ENCODE results near the gene ALG14.

ALG14 gene

DNA sequence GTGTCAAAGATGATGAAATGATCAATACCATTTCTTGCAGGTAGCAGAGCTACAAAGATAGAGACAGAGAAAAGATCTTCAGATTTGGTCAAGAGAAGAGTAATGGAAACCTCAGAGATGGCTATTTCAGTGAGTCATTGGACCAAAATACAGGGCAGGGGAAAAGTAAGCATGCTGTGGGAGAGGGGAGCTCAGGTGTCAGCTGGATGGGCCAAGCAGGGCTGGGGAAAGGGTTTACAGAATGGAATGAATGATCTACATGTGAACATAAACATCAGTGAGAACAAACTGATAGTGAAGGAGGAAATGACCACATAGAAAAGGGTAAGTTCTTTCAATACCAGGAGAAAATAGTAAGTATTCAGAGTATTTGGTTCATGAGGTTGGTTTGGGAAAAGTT is 84.4 kb downstream of the ALG14 start:
- no peak overlapping the region for H3K4me3 ChIP-seq (replicated peaks; ENCODE audit: low read depth, low read length)
- TF ChIP-seq, protein P1, sequence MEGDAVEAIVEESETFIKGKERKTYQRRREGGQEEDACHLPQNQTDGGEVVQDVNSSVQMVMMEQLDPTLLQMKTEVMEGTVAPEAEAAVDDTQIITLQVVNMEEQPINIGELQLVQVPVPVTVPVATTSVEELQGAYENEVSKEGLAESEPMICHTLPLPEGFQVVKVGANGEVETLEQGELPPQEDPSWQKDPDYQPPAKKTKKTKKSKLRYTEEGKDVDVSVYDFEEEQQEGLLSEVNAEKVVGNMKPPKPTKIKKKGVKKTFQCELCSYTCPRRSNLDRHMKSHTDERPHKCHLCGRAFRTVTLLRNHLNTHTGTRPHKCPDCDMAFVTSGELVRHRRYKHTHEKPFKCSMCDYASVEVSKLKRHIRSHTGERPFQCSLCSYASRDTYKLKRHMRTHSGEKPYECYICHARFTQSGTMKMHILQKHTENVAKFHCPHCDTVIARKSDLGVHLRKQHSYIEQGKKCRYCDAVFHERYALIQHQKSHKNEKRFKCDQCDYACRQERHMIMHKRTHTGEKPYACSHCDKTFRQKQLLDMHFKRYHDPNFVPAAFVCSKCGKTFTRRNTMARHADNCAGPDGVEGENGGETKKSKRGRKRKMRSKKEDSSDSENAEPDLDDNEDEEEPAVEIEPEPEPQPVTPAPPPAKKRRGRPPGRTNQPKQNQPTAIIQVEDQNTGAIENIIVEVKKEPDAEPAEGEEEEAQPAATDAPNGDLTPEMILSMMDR (IDR thresholded peaks at IDR 0.05; ENCODE audit: low read length, missing control alignments) = no peak
- no peak for DNase-seq (ENCODE audit: low read depth)

DNA sequence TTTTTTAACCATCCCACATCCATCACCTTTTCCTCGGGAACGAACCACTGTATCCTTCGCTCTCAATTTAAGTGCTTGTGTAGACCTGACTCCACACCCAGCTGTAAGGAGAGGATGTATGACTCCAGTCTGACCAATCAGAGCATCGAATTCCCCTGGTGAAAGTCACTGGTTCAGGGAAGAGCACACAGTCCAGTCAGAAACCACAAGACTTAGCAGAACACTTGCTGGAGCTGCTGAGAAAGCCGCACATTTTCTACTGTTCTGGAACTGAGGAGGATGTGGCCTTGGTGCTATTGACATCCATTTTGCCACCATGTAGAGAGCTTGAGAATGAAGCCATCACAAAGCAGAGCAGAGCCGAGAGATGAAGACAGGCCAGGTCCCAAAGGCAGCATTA is 86.0 kb downstream of the ALG14 start:
- DNase-seq (ENCODE audit: low read depth) = no peak
- TF ChIP-seq, protein P1 (IDR thresholded peaks at IDR 0.05; ENCODE audit: low read length, missing control alignments) = no peak

DNA sequence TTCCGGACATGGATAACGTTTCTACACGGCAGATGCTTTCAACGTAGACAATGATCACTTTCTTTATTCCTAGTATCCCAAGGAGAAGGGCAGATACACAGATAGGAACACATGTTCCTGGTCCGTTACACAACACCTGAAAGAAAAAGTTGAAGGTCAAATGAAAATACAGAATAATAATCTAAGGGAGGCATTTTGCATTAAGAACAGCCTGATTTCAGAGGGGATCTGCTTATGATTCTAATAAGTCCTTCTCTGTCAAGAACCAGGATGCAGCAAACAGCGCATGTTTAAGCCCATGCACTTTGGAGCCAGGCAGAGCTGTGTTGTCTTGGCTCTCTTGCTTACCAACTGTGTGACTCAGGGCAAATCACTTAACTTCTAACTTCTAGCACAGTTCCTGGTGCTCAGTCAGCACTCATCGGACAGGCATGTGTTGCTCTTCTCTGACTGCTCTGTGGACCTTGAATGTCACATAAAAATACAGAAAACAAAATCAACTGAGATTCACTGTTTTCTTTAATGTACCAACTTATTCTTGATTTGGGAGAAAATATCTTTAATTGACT is 89.5 kb downstream of the ALG14 start:
- DNase-seq (ENCODE audit: low read depth) = peak; percentile 71
- no peak overlapping the region for H3K4me3 ChIP-seq (replicated peaks; ENCODE audit: low read depth, low read length)
- TF ChIP-seq, protein P1 (IDR thresholded peaks at IDR 0.05; ENCODE audit: low read length, missing control alignments) = no peak

More for the DNA sequence above, 86.0 kb downstream of the ALG14 start:
- no peak overlapping the region for H3K4me3 ChIP-seq (replicated peaks; ENCODE audit: low read depth, low read length)

DNA sequence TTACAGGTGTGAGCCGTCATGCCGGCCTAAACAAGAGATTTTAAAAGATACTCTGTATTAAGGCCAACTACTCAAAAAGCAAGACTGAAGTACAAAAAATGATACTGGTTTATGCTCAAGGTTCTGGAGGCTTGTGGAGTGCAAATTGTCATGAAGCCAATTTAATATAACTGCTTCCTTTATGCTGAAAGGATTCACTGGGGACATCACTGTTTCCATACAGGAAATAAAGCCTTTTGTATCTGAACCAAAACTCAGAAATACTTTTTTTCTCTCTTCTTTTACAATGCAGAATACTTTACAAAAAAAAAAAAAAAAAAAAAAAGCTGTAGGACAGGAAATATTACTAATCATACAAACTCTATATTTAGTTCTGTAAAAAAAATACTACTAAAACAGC is 90.4 kb downstream of the ALG14 start:
- peak; percentile 58 for DNase-seq (ENCODE audit: low read depth)
- TF ChIP-seq, protein P1 (IDR thresholded peaks at IDR 0.05; ENCODE audit: low read length, missing control alignments) = no peak
- no peak overlapping the region for H3K4me3 ChIP-seq (replicated peaks; ENCODE audit: low read depth, low read length)

DNA sequence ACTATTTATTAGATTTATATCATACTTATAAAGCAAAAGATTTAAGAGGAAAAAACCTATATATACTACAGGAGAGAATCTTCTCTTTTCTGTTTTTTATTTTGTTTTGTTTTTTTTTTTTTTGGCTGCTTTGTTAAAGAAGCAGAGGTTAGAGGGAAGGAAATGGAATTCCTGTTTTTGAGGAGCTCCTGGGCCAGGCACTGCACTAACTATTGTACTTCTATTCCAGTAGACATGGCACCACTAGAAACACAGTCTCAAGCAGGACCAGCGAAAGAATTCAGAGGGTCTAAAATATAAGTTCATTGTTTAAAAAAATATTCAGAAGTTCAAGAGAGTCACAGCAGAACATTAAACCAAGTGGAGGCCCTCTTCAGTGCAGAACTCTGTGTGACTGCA is 91.2 kb downstream of the ALG14 start:
- DNase-seq (ENCODE audit: low read depth) = no peak
- no peak overlapping the region for H3K4me3 ChIP-seq (replicated peaks; ENCODE audit: low read depth, low read length)

DNA sequence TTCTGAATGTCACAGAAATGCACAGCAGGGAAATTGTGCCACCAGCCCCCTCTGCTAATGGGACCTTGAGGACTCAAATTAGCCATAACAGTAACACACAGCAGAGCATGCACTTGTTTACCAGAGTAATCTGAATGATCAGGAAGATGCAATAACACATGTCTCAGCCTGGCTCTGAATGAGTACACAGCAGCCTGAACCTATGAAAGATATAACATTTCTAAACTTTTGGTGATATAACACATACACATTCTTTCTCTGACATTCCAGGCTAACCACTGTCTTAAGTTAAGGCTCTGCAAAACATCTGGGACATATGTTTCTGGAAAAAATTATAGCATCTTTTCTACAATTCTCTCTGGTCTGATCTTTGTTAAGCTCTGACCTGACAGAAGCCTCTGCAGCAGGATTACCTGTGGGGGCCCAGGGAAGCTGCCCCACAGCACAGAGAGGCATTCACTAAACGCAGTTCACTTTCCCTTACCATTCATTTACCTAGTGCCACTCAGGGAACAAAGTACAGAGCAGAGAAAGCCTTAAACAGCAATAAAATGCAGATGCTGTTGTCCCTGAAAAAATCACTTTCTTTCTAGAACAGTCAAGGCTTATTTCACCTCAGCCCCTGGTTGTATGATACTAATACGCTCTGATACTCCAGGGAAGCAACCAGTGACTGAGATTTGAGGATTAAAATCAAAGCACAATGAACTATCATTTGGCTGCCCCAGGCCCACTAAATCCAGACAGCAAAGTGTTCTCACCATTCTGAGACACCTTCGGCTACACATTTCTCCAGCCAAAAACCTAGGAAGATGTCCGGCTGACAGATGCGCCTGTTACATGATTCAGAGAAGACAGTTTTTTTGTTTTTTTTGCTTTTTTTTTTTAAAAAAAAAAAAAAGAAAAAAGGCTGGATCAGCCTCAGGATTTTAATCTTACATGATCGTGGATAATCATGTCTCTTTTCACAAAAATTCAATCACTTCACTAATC is 91.9 kb downstream of the ALG14 start:
- DNase-seq (ENCODE audit: low read depth) = no peak
- TF ChIP-seq, protein P1 (IDR thresholded peaks at IDR 0.05; ENCODE audit: low read length, missing control alignments) = no peak
- H3K4me3 ChIP-seq (replicated peaks; ENCODE audit: low read depth, low read length) = no peak overlapping the region

More for the DNA sequence above, 91.2 kb downstream of the ALG14 start:
- TF ChIP-seq, protein P1 (IDR thresholded peaks at IDR 0.05; ENCODE audit: low read length, missing control alignments) = no peak

All from fibroblast of pulmonary artery (primary cell).